ENCODE data around the gene TXLNA. TPM values are rescaled to one million over a fixed set of nuclear protein-coding genes. Genes with fewer than 3 reads are reported as not detected.

TXLNA gene
- total and polyA plus RNA-seq, 8 donors, result 39.8 to 56.4 (median 46.8) TPM

- ATAC-seq, result no peak
- no peaks in the 10 kb centered on the region for H3K9me3 ChIP-seq
- peak overlapping the region; percentile 64 to 93 for H3K4me3 ChIP-seq
- TF ChIP-seq, protein P1, sequence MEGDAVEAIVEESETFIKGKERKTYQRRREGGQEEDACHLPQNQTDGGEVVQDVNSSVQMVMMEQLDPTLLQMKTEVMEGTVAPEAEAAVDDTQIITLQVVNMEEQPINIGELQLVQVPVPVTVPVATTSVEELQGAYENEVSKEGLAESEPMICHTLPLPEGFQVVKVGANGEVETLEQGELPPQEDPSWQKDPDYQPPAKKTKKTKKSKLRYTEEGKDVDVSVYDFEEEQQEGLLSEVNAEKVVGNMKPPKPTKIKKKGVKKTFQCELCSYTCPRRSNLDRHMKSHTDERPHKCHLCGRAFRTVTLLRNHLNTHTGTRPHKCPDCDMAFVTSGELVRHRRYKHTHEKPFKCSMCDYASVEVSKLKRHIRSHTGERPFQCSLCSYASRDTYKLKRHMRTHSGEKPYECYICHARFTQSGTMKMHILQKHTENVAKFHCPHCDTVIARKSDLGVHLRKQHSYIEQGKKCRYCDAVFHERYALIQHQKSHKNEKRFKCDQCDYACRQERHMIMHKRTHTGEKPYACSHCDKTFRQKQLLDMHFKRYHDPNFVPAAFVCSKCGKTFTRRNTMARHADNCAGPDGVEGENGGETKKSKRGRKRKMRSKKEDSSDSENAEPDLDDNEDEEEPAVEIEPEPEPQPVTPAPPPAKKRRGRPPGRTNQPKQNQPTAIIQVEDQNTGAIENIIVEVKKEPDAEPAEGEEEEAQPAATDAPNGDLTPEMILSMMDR (IDR thresholded peaks at IDR 0.05), result no peak
- intact Hi-C loops (cut with DNase I), result no loop called here
- H3K4me1 ChIP-seq, result peaks cover 22 to 31% of the 10 kb centered on the region in 2 donors
- no peak for DNase-seq
- H3K27ac ChIP-seq, result peak overlapping the region in 1 of 2 donors; percentile 87
- no peaks in the 10 kb centered on the region for H3K27me3 ChIP-seq
- peaks cover 0 to 51% of the 10 kb centered on the region in 2 donors for H3K36me3 ChIP-seq
Measured at GRCh38 chr1:32220746-32221580, 41.5 kb downstream of the TXLNA start.

- no peak for ATAC-seq
- peak overlapping the region; percentile 75 to 87 for H3K27ac ChIP-seq
Measured at GRCh38 chr1:32221581-32221979, 42.1 kb downstream of the TXLNA start.

GRCh38 chr1:32221980-32222755 lies 42.7 kb downstream of the TXLNA start, which contains the start of the genes EIF3I and TMEM234:
Gene EIF3I (plus strand): TSS chr1:32222407. CDS start chr1:32222442, 35 bp downstream.
Gene TMEM234 (minus strand): TSS chr1:32222353. CDS start chr1:32222322, 31 bp downstream.
- intact Hi-C loops (cut with DNase I), result no loop called here
- DNase-seq, result peak; percentile 92 to 95 (median 94)
- peak within 1 kb of the TSS; percentile 75 to 87 for H3K27ac ChIP-seq
- H3K27me3 ChIP-seq, result no peaks in the 10 kb centered on the region
- no peaks in the 10 kb centered on the region for H3K9me3 ChIP-seq
- peak within 1 kb of the TSS; percentile 64 to 93 for H3K4me3 ChIP-seq
- H3K4me1 ChIP-seq, result peaks cover 22 to 28% of the 10 kb centered on the region in 2 donors
- H3K36me3 ChIP-seq, result peaks cover 0 to 51% of the 10 kb centered on the region in 2 donors
- peak; percentile 98 for ATAC-seq
- TF ChIP-seq, protein P1 (IDR thresholded peaks at IDR 0.05), result no peak

More at GRCh38 chr1:32221581-32221979, 42.1 kb downstream of the TXLNA start:
- peaks cover 22 to 28% of the 10 kb centered on the region in 2 donors for H3K4me1 ChIP-seq
- H3K9me3 ChIP-seq, result no peaks in the 10 kb centered on the region
- peaks cover 0 to 51% of the 10 kb centered on the region in 2 donors for H3K36me3 ChIP-seq
- intact Hi-C loops (cut with DNase I), result no loop called here
- peak overlapping the region; percentile 64 to 93 for H3K4me3 ChIP-seq
- H3K27me3 ChIP-seq, result no peaks in the 10 kb centered on the region
- no peak for DNase-seq
- TF ChIP-seq, protein P1 (IDR thresholded peaks at IDR 0.05), result no peak

GRCh38 chr1:32223683-32224082 lies 44.2 kb downstream of the TXLNA start:
- H3K4me3 ChIP-seq, result peak overlapping the region in 1 of 2 donors; percentile 93
- no peaks in the 10 kb centered on the region for H3K27me3 ChIP-seq
- intact Hi-C loops (cut with DNase I), result no loop called here
- peaks cover 22 to 28% of the 10 kb centered on the region in 2 donors for H3K4me1 ChIP-seq
- no peaks in the 10 kb centered on the region for H3K9me3 ChIP-seq
- DNase-seq (no peak), ATAC-seq (no peak)
- TF ChIP-seq, protein P1 (IDR thresholded peaks at IDR 0.05), result no peak
- H3K36me3 ChIP-seq, result peaks cover 0 to 57% of the 10 kb centered on the region in 2 donors
- H3K27ac ChIP-seq, result no peak overlapping the region

Data from left lung (tissue), 10 donors.